HepG2 (cell line): Measurements from ENCODE around the gene TIMM17A. TPM values are rescaled to one million over a fixed set of nuclear protein-coding genes. Genes with fewer than 3 reads are reported as not detected.

Experiments used
- ATAC-seq: fragments of 200-7000 bp; cut with Tn5 transposase; 3 replicates; pipeline ENCODE4 v1.9.1; 2020; ENCODE audit warnings: mild to moderate bottlenecking, moderate library complexity
- BruUV-seq: library from RNA; stranded (reverse); fragments of 400-500 nt; replicated peaks from 2 replicates; lab custom pipeline; 2021; lab: Mats Ljungman, UMichigan
- CTCF ChIA-PET: fragments of 300-600 bp; formaldehyde crosslinking; extraction: SDS; loops from one replicate; lab custom pipeline; 2021; ENCODE audit warnings: low total read pairs, inconsistent platforms, low intra/inter-chr PET ratio; lab: Yijun Ruan, JAX
- POLR2A ChIA-PET: fragments of 350-600 bp; sonication (Branson Sonifier 250); formaldehyde crosslinking; loops from one replicate; lab custom pipeline; 2020; ENCODE audit warnings: antibody characterized with exemption, inconsistent platforms; lab: Yijun Ruan, JAX
- DNase-seq: peaks from one replicate; pipeline ENCODE4 v3.0.0-alpha.2; 2015; ENCODE audit warnings: low spot score
- FAIRE-seq: peaks from 3 replicates; lab custom pipeline; 2011; peaks lifted over from hg19 to GRCh38; lab: Jason Lieb, UNC
- H2AFZ ChIP-seq: one replicate; pipeline ENCODE4 v1.6.1; 2011; ENCODE audit warnings: low read length, inconsistent platforms
- H3K27ac ChIP-seq: fragments of 300-600 bp; 3 replicates; pipeline ENCODE4 v1.8.0; 2011; ENCODE audit warnings: mixed run types, mild to moderate bottlenecking, mixed read lengths, low read length, inconsistent platforms; ENCODE audit not compliant: insufficient read depth; ENCODE audit errors: extremely low read length
- H3K27me3 ChIP-seq, 2 experiments: fragments of 200-600 bp in 1 of 2; 2 replicates in 1 of 2; 3 replicates in 1 of 2; pipeline versions ENCODE4 v1.6.0 to v1.8.0; 2011; ENCODE audit warnings: low read length in 2 of 2, mild to moderate bottlenecking in 2 of 2, moderate library complexity in 2 of 2, inconsistent platforms in 1 of 2; ENCODE audit not compliant: insufficient read depth in 2 of 2, control insufficient read depth in 1 of 2
- H3K36me3 ChIP-seq, 2 experiments: fragments of 200-600 bp in 1 of 2; replicated peaks in 1 of 2; 2 replicates in 1 of 2; 3 replicates in 1 of 2; pipeline versions ENCODE4 v1.5.1 to v1.8.0; 2011; ENCODE audit warnings: low read length in 2 of 2, inconsistent platforms in 1 of 2; ENCODE audit not compliant: insufficient read depth in 2 of 2, control insufficient read depth in 1 of 2
- H3K4me1 ChIP-seq: 2 replicates; pipeline ENCODE4 v1.5.1; 2012; ENCODE audit warnings: low read length, inconsistent platforms; ENCODE audit not compliant: insufficient read depth
- H3K4me2 ChIP-seq: 2 replicates; pipeline ENCODE4 v1.6.0; 2011; ENCODE audit warnings: low read depth, low read length, inconsistent platforms
- H3K4me3 ChIP-seq, 3 experiments: fragments of 200-600 bp in 1 of 3; sonication (generic), shearing (Covaris generic) in 1 of 3; replicated peaks in 1 of 3; 2 replicates each; pipeline ENCODE4 v1.5.1; 2011 to 2016; ENCODE audit warnings: low read length in 3 of 3, inconsistent platforms in 2 of 3, low read depth in 2 of 3, mild to moderate bottlenecking in 2 of 3, control low read depth in 1 of 3, mixed read lengths in 1 of 3; ENCODE audit not compliant: insufficient read depth in 1 of 3
- H3K79me2 ChIP-seq: one replicate; pipeline ENCODE4 v1.6.1; 2011; ENCODE audit warnings: low read length, inconsistent platforms; ENCODE audit not compliant: insufficient read depth
- H3K9ac ChIP-seq: 2 replicates; pipeline ENCODE4 v1.6.0; 2011; ENCODE audit warnings: mild to moderate bottlenecking, low read depth, low read length, inconsistent platforms; ENCODE audit not compliant: insufficient read depth
- H3K9me3 ChIP-seq: 2 replicates; pipeline ENCODE4 v1.5.1; 2012; ENCODE audit warnings: mild to moderate bottlenecking, low read length
- H4K20me1 ChIP-seq: 2 replicates; pipeline ENCODE4 v1.6.0; 2011; ENCODE audit warnings: inconsistent platforms, mild to moderate bottlenecking, low read length, moderate library complexity; ENCODE audit not compliant: insufficient read depth
- AGO2 ChIP-seq: fragments of 200-400 bp; formaldehyde crosslinking; optimal IDR thresholded peaks from 2 replicates; pipeline ENCODE3; 2017; ENCODE audit warnings: mild to moderate bottlenecking, low read depth, low read length, moderate library complexity
- DMAP1 ChIP-seq: IDR thresholded peaks from 2 replicates; pipeline ENCODE4 v1.6.1; 2016
- FOSL1 ChIP-seq: sonication (generic); formaldehyde crosslinking; IDR thresholded peaks from 2 replicates; pipeline ENCODE4 v1.9.0; 2021; ENCODE audit warnings: missing genetic modification reagents, borderline replicate concordance
- POLR2AphosphoS2 ChIP-seq: IDR thresholded peaks from 2 replicates; pipeline ENCODE4 v1.6.1; 2011; ENCODE audit warnings: low read depth, low read length, improper control_type of control experiment
- ZNF770 ChIP-seq: sonication (generic); formaldehyde crosslinking; IDR thresholded peaks from 2 replicates; pipeline ENCODE4 v1.5.0; 2020; ENCODE audit warnings: mild to moderate bottlenecking, missing genetic modification reagents
- WGBS: methylation state at CpG from one replicate; pipeline ENCODE4 v1.1.6; 2017; ENCODE audit warnings: low lambda C conversion rate; 5-methylcytosine and 5-hydroxymethylcytosine counted together
- in situ Hi-C: cut with HindIII; loops from 2 replicates; pipeline ENCODE4 v1.10.0; 2017; ENCODE audit warnings: low pct_unique_long_range_greater_than_20kb; ENCODE audit not compliant: extremely low pct_ligation_motif_present
- intact Hi-C: fragments of 100-400 bp; cut with micrococcal nuclease; formaldehyde crosslinking; loops from one replicate; pipeline ENCODE4 v1.10.0; 2022; ENCODE audit not compliant: unreplicated experiment
- polyA plus RNA-seq, 8 experiments: library from polyadenylated mRNA; depleted of rRNA in 3 of 8; stranded (reverse) in 7 of 8; unstranded in 1 of 8; fragments of >200 nt; fragmentation: Illumina TruSeq in 4 of 8; extraction: Trizol in 4 of 8; gene quantifications; 2 replicates each; pipeline versions ENCODE4 v1.2.1 to v1.2.3, GENCODE V29; 2011 to 2016; ENCODE audit warnings: low read depth in 4 of 8, missing spikeins in 1 of 8, mixed read lengths in 1 of 8; ENCODE audit not compliant: insufficient read depth in 1 of 8
- total RNA-seq, 5 experiments: library from RNA; depleted of rRNA; stranded (reverse); fragments of >200 nt; fragmentation: Illumina TruSeq; extraction: Trizol; gene quantifications; 2 replicates each; pipeline ENCODE4 v1.2.3, GENCODE V29; 2016; ENCODE audit warnings: low read depth in 1 of 5

The TIMM17A gene
- total and polyA plus RNA-seq, 2 of the 13 experiments (the other 11 are each of a cell fraction or from before 2014, with no cell fraction given) = 50.8 to 97.8 TPM

DNA sequence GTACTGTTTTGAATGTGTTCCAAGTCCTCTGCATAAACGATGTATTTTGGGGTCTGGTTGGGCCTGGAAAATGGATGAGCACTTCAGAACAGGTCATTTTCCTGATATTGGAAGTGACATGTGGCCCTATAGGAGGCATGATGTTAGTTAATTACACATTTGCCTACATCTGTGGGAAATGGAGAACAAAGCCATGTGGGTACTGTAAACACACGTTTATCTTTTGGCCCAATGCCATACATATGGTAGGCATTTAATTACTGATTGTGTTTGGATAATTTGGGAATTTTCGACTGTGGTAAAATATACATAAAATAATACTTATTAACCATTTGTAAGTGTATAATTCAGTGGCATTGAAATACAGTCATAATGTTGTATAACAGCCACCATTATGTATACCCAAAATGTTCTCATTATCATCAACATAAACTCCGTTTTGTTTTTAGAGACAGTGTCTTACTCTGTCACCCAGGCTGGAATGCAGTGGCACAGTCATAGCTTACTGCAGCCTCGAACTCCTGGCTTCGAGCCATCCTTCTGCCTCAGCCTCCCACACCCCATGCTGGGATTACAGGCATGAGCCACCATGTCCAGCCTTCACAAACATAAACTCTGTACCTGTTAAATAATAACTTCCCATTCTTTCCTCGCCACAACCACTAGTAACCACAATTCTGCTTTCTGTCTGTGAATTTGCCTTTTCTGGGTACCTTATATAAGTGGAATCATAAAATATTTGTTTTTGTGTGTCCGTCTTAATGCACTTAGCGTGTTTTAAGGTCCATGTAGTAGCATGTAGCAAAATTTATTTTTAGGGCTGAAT, 15.2 kb downstream of the TIMM17A start:
- no TSS peak for BruUV-seq
- CTCF ChIA-PET = no interaction called here

More for the DNA sequence above, 15.2 kb downstream of the TIMM17A start:
- in situ Hi-C loops = loop anchor here (5.0 kb wide), 1 partner anchor 78 kb away; no protein-coding TSS in a partner anchor
- Histone ChIP-seq H3K9me3 (no peaks in the 10 kb centered on the region), H4K20me1 (no peaks in the 10 kb centered on the region; the same call in 1 of the 2 replicates), H3K27me3 (no peaks in the 10 kb centered on the region), H3K27ac (no peak overlapping the region), H3K36me3 (peaks cover 4 to 44% of the 10 kb centered on the region in 2 experiments; a peak in 4 of 5 replicates), H3K4me1 (no peaks in the 10 kb centered on the region), H2AFZ (no peak overlapping the region), H3K79me2 (no peaks in the 10 kb centered on the region), H3K4me3 (no peak overlapping the region), H3K4me2 (no peak overlapping the region), H3K9ac (no peak overlapping the region)
- ATAC-seq = no peak
- intact Hi-C loops = no loop called here
- TF ChIP-seq FOSL1 (CRISPR knock-in tag) (no peak), ZNF770 (CRISPR knock-in tag) (peak; percentile 31; the same call in 1 of the 2 replicates), DMAP1 (CRISPR knock-in tag) (no peak), AGO2 (peak; percentile 12), POLR2AphosphoS2 (peak; percentile 81)
- 76% methylated on average over 9 of the region's 9 CpGs for whole genome bisulfite sequencing
- no peak for FAIRE-seq
- DNase-seq = no peak
- POLR2A ChIA-PET = no interaction called here
